GM21737 (cell line): ENCODE results near the gene KSR2.
"Not testable (repeated sequence)": the region's sequence is repeated elsewhere in the genome, so short reads cannot be mapped to it uniquely, and the experiment has no call there.

Source experiments
- ATAC-seq: cut with Tn5 transposase; IDR thresholded peaks from one replicate; pipeline ENCODE4 v1.9.1; 2021; ENCODE audit warnings: mild to moderate bottlenecking, moderate library complexity; ENCODE audit not compliant: unreplicated experiment

The KSR2 gene

DNA sequence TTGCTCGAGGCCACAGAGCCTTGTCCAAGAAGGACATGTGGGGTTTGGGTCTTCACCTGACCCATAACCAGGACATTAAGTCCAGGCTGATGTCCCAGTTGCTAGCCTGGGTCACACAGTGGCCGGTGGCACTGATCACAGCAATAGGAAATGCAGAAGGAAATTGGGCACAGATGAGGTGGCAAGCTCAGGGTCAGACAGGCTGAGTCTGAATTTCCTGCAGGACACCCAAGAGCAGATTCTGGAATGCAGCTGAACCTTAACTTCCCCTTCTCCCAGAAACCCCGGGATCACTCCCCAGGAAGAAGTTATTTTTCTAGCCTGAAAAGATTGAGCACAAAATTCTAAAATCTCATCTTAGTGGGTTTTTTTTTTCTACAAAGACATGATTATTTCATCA is 199.9 kb downstream of the KSR2 start:
- ATAC-seq = no peak

DNA sequence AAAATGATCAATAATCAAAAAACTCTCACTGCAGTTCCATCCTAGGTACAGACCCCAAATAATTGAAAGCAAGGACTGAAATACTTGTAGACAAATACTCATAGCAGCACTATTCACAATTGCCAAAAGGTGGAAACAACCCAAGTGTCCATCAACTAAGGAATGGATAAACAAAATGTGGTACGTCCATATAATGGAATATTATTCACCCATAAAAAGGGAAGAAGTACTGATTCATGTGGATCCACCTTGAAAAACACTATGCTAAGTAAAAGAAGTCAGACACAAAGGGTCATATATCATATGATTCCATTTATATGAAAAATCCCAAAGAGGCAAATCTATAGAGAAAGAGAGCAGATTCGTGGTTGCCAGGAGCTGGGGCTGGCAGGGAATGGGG is 202.8 kb downstream of the KSR2 start:
- ATAC-seq = no peak

DNA sequence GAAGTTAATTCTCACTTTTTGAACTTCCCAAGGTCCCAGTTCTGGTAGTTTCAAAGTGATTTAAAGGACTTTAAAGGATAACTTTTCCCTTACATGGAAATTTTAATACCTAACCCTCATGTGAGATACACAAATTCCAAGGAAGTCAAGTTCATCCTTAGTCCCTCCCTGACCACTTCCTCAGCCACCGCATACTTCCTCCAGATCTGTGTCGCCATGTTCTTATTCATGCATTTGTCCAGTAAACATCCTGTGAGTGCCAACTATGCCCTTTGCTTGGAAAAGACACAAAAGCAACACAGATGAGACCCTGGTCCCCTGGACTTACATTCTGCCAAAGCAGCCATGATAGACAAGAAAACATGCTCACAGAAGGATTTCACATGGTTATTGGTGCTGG is 206.6 kb downstream of the KSR2 start:
- no peak for ATAC-seq

DNA sequence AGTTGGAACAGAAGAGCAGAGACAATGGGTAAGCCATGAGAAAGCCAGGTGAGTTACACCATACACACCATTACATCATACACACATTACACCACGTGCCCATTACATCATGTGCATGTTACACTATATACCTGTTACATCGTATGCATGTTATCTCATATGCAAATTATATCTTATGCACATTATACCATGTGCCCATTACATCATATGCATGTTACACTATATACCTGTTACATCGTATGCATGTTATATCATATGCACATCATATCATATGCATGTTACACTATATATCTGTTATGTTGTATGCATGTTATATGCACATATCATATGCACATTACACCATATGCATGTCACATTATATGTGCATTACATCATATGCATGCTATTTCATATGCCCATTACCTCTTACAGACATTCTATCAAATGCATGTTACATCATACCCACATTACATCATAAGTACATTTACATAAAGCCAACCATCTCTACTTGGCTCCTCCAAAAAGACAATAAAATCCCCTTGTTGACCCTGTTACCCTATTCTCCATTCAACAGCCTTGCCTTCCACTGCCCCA is 207.2 kb downstream of the KSR2 start:
- no peak for ATAC-seq

DNA sequence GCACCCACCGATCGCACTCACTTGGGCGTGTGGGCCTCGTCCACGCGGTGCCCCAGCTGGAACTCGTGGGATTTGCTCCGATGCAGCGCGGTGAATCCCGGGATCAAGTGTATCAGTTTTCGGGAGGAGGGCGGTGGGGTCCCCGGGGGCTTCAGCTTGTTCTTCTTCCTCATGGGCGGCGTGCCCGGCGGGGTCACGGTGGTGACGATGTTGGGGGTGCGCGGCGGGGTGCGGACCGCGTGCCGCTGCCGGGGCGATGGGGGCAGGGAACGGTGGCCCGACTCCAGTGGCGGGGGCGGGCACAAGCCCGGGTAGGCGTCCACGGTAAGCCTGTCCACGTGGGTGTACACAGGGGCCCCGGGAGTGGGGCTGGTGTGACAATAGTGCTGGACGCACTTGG is 207.8 kb downstream of the KSR2 start:
- ATAC-seq = no peak

DNA sequence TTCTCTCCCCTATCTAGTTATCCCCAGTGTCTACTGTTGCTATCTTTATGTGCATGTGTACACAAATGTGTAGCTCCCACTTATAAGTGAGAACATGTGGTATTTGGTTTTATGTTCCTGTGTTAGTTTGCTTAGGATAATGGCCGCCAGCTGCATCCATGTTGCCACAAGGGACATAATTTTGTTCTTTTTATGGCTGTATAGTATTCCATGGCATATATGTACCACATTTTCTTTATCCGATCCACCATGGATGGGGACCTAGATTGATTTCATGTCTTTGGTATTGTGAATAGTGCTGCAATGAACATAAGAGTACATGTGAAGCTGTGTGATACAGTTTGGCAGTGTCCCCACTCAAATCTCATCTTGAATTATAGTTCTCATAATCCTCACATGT is 218.1 kb downstream of the KSR2 start:
- no peak for ATAC-seq

DNA sequence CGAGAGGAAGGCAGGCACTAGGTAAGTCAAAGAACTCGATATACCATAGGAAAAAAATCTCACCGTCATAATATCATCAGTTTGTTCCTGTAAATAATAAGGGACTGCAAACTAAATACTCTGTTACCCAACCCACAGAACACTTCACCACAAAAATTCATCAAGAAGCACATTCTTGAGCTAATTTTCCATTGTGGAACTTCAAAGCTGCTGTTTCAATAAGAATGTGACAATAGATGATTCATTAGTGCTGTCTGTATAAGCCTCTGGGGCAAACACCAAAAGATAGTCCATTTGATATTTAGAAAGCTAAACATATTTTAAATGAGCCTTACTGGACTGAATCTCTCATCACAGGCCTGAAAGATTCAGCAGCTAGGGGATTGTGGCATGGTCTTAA is 219.4 kb downstream of the KSR2 start:
- ATAC-seq = no peak

DNA sequence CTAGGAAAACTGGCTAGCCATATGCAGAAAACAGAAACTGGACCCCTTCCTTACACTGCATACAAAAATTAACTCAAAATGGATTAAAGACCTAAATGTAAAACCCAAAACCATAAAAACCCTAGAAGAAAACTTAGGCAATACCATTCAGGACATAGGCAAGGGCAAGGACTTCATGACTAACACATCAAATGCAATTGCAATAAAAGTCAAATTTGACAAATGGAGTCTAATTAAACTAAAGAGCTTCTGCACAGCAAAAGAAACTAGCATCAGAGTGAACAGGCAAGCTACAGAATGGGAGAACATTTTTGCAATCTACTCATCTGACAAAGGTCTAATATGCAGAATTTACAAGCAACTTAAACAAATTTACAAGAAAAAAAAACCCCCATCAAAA is 222.4 kb downstream of the KSR2 start:
- not testable (repeated sequence) for ATAC-seq

DNA sequence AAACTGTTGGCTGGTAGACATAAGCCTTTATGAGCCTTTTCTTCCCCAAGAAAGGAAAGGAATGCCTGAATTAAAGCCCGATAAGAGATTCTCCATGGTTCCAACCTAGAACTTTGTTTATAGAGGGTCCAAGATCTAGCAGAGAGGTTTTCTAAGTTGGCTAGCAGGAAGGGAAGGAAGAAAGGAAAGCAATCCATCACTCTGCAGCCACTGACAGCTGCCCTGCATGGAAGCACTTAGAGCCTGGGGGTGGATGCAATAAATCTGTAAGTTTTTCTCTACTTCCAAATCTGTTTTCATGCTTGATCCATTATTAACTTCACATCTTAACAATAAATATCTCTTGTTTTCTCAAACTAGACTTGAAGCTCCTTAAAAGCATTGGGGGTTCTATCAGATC is 224.4 kb downstream of the KSR2 start:
- no peak for ATAC-seq

DNA sequence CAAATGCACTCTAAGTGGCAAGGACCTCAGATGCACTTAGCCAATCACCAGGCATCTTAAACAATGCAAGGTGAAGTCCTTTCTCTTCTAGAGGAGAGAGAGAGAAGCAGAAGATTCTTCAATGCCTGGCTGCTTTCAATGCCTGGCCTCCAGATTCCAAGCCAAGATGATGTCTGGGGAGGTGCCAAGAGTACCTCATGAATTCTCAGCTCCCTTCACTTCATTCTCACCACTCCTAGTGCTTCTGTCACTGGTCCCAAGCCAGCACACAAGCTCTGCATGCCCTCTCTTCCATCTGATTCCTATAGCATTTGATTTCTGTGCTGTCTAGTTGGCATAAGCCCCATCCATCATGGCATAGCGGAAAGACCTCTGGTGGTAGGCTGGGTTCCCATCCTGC is 225.0 kb downstream of the KSR2 start:
- ATAC-seq = no peak

DNA sequence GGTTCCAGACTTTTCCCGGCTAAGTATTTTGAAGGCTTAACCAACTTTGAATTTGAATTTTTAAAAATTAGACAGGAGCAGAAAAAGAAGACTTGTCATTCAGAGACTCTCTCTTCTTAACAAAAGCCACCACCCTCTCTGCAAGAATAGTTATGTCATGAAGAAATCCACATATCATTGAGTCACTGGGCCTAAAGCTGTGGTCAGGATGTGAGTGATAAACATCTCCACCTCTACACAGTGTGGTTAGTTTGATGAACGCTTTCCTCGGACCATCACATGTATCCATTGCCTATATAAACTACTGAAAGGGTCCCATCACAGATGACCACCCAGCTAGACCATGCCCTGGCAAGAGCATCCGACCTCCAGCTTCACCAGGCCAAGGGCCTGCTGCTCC is 226.1 kb downstream of the KSR2 start:
- no peak for ATAC-seq

DNA sequence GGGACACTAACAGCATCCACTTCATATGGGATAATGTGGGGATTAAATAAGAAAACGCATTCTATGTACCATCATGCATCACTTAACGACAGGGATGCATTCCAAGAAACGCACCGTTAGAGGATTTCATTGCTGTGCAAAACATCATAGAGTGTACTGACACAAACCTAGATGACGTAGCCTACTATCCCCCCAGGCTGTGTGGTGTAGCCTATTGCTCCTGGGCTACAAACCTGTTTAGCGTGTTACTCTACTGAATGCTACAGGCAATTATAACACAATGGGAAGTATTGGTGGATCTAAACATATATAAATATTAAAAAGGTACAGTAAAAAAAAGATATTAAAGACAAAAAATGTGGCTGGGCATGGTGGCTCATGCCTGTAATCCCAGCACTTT is 230.6 kb downstream of the KSR2 start:
- no peak for ATAC-seq

DNA sequence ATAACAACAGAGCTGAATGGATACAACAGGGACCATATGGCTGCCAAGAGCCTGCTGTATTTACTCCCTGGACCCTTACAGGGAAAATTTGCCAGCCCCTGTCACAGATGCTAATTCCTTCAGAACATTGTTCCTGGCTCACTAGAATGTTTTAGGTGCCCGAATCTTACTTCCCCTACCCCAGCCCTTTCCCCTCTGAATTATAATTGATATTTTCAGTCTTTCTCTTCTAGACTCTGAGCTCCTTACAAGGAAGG is 235.3 kb downstream of the KSR2 start:
- no peak for ATAC-seq

DNA sequence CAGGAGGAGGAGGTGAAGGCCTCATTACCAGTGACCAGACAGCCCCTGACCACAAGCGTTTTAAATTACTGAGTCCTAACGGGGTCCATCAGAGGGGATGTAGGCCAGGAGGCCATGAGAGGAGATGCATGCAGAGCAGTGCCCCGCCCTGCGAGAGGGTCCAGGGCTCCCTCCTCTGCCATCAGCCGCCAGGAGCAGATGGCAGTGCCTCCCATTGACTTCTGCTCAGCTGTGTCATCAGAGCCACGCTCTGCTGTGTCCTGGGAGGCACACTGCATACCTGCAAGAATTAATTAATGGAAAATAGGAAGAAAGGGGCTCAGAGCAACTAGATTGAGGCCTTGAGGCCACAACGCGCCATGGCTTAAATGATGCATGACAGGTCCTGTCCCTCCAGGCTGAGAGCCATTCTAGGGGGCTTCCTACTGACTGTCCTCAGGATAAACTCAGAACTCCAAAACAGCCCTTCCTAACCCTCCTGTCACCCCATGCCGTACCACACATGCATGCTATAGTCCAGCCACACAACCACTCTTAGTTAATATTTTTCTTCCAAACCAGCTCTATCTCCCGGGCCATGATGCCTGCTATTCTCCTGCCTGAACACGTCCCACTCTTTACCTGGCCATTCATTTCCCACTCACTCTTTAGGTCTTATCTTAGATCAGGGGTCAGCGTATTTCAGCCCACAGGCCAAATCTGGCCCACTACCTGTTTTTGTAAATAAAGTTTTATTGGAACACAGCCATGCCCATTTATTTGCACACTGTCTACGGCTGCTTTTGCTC is 235.8 kb downstream of the KSR2 start:
- ATAC-seq = no peak

DNA sequence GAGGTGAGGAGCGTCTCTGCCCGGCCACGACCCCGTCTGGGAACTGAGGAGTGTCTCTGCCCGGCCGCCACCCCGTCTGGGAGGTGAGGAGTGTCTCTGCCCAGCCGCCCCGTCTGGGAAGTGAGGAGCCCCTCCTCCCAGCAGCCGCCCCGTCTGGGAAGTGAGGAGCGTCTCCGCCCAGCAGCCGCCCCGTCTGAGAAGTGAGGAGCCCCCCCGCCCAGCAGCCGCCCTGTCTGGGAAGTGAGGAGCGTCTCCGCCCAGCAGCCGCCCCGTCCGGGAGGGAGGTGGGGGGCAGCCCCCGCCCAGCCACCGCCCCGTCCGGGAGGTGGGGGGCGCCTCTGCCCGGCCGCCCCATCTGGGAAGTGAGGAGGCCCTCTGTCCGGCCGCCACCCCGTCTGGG is 237.7 kb downstream of the KSR2 start:
- ATAC-seq = not testable (repeated sequence)

DNA sequence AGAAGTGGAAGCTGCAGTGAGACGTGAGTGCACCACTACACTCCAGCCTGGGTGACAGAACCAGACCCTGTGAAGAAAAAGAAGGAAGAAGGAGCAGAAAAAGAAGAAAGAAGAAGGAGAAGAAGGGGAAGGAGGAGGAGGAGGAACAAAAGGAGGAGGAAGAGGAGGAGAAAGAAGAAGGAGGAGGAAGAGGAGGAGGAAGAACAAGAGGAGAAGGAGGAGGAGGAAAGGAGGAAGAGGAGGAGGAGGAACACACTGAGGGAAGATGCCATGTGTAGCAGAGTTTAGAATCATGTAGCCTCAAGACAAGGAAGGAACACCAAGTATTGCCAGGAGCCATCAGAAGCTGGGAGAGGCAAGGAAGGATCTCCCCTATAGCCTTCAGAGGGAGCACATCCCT is 241.5 kb downstream of the KSR2 start:
- no peak for ATAC-seq

DNA sequence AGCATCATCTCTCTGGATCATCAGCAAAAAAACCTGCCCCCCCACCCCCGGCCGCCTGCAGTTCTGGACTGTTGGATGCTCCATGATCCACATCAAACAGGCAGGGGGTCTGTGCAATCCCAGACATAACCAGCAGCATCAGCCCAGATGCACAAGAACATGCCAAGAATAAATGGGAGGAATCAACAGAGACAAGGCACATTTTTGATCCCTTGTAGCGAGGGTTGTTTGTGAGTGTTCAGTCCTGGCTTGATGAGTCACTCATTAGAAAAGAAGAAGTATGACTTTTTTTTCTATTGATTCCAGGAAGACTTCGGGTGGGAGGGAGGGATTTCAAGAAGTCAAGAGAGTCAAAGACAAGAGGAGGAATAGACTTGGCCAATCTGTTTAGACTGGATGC is 244.2 kb downstream of the KSR2 start:
- ATAC-seq = no peak

DNA sequence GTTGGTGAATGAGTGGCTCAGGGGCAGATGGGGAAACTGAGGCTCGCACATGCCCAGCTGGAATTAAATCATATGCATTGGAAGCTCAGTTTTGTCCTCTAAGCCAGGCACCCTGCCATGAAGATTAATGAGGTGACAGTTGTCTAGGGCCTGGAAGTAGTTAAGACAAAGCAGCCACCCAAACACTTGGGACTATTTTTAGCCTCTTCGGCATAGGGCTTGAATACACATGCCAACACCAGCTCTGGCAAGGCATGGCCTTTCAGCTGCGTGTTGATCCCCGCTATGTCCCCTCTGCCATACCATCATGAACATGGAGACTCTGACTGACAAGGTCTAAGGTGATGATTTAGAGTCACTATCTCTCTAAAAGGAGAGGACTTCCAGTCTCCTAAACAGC is 250.2 kb downstream of the KSR2 start:
- ATAC-seq = no peak

DNA sequence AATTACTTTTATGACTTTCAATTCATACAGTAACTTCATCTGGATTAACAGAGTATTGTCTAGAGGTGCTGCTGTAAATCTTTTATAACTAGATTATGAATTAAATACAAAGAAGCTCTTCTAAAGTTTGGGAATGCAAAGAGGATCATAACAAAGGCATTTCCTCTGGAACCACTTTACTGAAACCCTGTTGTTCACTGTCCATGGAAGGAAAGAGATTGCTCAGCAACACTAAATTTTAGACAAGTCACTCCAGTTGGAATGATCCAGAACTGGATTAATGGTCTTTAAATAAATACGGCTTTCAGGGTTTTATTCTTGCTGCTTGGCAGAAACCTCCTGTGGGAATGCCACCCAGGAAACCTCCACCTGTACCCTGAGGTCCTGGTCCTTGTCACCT is 250.6 kb downstream of the KSR2 start:
- no peak for ATAC-seq

DNA sequence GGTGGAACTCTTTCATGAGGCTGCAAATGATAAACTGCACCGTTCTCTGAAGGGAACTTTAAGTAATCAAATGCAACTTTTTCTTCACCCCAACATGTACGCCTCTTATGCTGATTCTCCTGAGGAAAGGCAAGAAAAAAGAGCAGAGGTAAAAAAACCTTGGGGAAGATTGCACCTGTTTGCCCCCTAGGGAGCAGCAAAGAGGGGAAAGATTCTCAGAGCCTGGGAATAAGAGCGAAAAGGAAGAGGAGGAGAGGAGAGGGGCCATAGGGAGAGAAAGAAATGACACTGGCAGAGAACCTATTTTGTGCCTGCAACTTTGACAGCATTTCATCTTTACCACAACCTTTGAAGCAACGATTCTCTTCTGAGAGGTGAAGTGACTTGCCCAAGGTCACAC is 254.6 kb downstream of the KSR2 start:
- ATAC-seq = no peak

DNA sequence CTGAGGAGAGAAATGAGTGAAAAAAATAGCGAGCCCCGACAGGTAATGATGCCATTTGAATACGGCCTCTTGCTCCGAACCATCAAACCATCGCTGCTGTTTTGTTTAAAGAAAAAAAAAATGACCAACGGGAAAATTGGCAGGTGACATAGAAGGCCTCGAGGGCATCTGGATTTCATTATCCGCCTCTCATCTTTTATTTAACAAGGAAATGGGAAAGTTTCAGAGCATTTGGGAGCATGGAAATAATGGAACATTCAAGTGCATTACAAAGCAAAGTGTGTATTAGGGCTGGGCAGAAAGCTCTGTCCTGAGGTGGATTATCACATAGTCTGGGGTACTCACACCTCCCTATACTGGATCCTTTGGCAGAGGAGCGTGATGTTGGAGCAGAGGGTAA is 258.7 kb downstream of the KSR2 start:
- no peak for ATAC-seq

DNA sequence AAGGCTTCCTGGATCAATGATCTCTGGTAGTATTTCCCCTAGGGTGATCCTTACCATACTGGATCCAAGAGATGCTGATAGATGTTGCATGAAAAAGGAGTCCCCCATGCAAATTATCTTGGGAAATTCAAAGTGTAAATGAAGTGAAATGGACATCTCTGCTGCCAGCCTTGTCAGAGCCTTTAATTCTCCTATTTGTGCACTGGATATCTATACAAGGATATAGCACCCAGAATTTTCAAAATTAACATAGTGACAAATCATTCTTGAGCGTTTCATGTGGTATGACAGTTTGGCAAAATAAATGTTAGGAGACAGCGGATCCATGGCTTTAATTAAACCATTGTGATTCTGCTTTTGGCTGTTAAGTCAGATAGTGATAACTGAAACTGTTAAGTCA is 260.9 kb downstream of the KSR2 start:
- no peak for ATAC-seq

DNA sequence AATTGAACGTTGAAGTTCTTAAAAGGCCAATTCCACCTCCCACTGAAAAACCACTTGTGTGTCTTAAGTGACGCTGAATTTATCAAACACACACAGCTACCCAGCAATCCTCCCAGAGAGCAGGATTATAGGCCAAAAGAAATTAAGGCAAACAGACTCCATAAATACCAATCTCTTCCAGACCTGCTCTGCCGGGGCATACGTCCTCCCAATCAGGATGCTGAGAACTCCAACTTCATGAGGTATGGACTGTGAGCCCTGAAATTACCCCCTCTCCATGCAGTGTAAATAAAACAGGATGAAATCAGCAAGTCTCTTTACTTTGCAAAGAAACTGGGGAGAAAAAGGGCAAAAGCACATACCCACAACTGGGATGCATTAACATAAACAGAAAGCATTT is 265.2 kb downstream of the KSR2 start:
- ATAC-seq = no peak
